Suprapubic skin (tissue), 3 donors: ENCODE data around the gene CGNL1.

Experiments
- CTCF ChIP-seq, 2 donors: fragments of 200-600 bp in 1 of 2; fragments of 450-650 bp in 1 of 2; sonication (generic) in 1 of 2; IDR thresholded peaks; one replicate each; pipeline ENCODE4 v1.5.1; 2016 to 2019; ENCODE audit warnings: antibody characterized with exemption in 2 of 2, mild to moderate bottlenecking in 1 of 2, moderate library complexity in 1 of 2
- POLR2AphosphoS5 ChIP-seq, 3 donors: sonication (generic); formaldehyde crosslinking; IDR thresholded peaks; one replicate each; pipeline ENCODE4 v1.6.1; 2017; ENCODE audit warnings: antibody characterized with exemption in 3 of 3

DNA sequence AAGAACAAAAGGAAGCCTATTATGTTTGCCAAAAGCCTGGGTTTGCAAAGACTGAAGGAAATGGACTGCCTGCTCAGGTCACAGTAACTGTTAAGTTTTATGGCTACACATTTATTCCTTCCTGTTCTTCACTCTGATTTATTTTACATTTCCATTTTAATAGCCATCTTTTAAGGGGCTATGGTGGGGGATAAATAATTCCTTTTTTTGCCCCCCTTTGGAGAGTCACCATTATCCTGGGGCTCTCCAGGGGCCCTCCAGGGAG, 161.9 kb downstream of the CGNL1 start:
- TF ChIP-seq CTCF (IDR thresholded peaks at IDR 0.05) (no peak), POLR2AphosphoS5 (IDR thresholded peaks at IDR 0.05) (no peak)
